ENCODE data around the gene HINT2. TPM values are rescaled to one million over a fixed set of nuclear protein-coding genes. Genes with fewer than 3 reads are reported as not detected.

The HINT2 gene
- total and polyA plus RNA-seq, 5 donors = 56.7 to 108 (median 60.4) TPM

DNA sequence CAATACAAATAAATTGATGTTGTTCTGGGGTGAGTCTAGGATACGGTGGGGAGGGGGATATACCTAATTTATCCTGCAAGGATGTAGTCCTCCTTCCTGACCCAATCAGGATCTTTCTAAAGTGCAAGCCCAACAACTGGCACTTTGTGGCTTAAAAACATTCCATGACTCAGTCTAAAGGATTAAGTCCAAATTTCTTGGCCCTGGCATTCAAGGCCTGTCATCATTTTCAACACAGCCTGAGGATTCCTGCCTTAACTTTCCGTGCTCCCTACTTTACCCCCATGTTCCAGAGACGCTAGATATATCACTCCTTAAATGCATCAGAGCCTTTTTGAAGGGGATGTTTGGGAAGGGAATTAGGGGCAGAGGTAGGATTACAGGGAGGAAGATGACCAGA, 12.6 kb upstream of the HINT2 start:
- intact Hi-C loops (cut with DNase I) = loop anchor here in 2 of 4 donors (2.0 to 10.0 kb wide), 3 partner anchors 35 to 183 kb away; partner anchors contain the start of gene NPR2 (in 1 of the 2)
- WGBS = 86% methylated on average over 3 of the region's 3 CpGs
- H3K27me3 ChIP-seq (ENCODE audit: control insufficient read depth, insufficient read depth) = no peaks in the 10 kb centered on the region
- H3K27ac ChIP-seq (ENCODE audit: low read length) = no peak overlapping the region
- no peak for DNase-seq
- no peaks in the 10 kb centered on the region for H3K9me3 ChIP-seq (ENCODE audit: control insufficient read depth, low read length)
- no peak overlapping the region for H3K4me3 ChIP-seq (ENCODE audit: low read length)
- no peak for ATAC-seq
- peaks cover 4% of the 10 kb centered on the region for H3K4me1 ChIP-seq (ENCODE audit: control insufficient read depth, insufficient read depth, low read length)

DNA sequence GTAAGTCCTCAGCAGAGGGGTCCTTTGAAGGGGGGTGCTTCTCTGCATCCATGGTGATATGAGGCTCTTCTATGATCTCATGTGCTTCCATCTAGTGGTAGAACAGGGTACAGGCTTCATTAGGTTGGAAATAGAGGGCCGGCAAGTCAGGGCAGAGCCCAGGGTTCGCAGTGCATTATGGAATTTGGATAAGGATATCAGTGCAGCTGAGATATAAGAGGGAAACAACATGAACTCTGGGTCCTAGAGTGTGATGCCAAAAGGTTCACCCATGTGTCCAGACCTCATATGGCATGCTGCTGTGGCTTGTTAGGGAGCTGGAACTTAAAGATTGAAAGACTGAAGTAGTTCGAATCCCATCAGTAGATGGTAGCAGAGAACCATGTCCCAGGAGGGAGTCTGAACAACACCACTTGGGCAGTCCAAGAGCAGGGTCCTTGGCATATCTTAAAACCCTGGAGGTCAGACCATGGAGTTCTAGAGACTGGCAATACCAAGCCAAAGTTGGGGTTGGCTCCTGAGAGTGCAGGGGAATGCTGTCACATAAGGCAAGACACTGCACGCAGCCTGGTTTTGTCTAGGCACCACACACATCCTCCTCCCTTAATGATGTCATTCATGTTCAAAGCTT, 11.3 kb upstream of the HINT2 start:
- no peaks in the 10 kb centered on the region for H3K9me3 ChIP-seq (ENCODE audit: control insufficient read depth, low read length)

GRCh38 chr9:35822926-35823325, 8.1 kb upstream of the HINT2 start:
- no peak overlapping the region for H3K27ac ChIP-seq (ENCODE audit: low read length)
- H3K27me3 ChIP-seq (ENCODE audit: control insufficient read depth, insufficient read depth) = no peaks in the 10 kb centered on the region
- no peak overlapping the region for H3K4me3 ChIP-seq (ENCODE audit: low read length)
- DNase-seq (no peak), ATAC-seq (no peak)
- H3K9me3 ChIP-seq (ENCODE audit: control insufficient read depth, low read length) = no peaks in the 10 kb centered on the region
- no peaks in the 10 kb centered on the region for H3K4me1 ChIP-seq (ENCODE audit: control insufficient read depth, insufficient read depth, low read length)
- intact Hi-C loops (cut with DNase I) = loop anchor here in 1 of 4 donors (10.0 kb wide), 1 partner anchor 178 kb away; no protein-coding TSS in a partner anchor

More for the DNA sequence above, 11.3 kb upstream of the HINT2 start:
- Histone ChIP-seq H3K27ac (ENCODE audit: low read length) (no peak overlapping the region), H3K27me3 (ENCODE audit: control insufficient read depth, insufficient read depth) (no peaks in the 10 kb centered on the region), H3K4me3 (ENCODE audit: low read length) (no peak overlapping the region), H3K4me1 (ENCODE audit: control insufficient read depth, insufficient read depth, low read length) (peaks cover 3% of the 10 kb centered on the region)
- intact Hi-C loops (cut with DNase I) = loop anchor here in 2 of 4 donors (2.0 to 10.0 kb wide), 3 partner anchors 34 to 181 kb away; partner anchors contain the start of gene NPR2 (in 1 of the 2)
- ATAC-seq (peak; percentile 51 to 63), DNase-seq (no peak)
- WGBS = 23% methylated on average over 4 of the region's 4 CpGs

DNA sequence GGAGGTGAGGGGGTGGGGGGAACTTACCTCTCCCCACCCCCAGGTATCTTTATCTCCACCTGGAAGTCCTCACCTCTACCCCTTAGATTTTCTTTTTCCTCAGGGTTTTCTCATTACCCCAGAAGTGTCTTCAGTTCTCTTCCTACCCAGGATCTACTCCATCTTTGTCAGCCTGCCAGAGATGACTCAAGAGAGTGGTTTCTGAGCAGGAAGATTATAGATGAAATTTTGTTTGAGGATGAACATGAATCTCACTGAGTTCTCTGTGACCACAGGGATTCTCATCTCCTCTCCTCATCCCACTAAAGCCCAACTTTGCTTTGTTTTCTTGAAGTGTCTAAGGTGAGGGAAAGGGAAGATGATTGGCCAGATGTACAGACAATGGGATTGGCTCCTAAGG, 5.2 kb upstream of the HINT2 start:
- no peaks in the 10 kb centered on the region for H3K9me3 ChIP-seq (ENCODE audit: control insufficient read depth, low read length)
- DNase-seq (no peak), ATAC-seq (no peak)
- no peaks in the 10 kb centered on the region for H3K27me3 ChIP-seq (ENCODE audit: control insufficient read depth, insufficient read depth)
- intact Hi-C loops (cut with DNase I) = loop anchor here in 1 of 4 donors (10.0 kb wide), 1 partner anchor 175 kb away; no protein-coding TSS in a partner anchor
- H3K4me3 ChIP-seq (ENCODE audit: low read length) = no peak overlapping the region
- H3K27ac ChIP-seq (ENCODE audit: low read length) = no peak overlapping the region
- H3K4me1 ChIP-seq (ENCODE audit: control insufficient read depth, insufficient read depth, low read length) = no peaks in the 10 kb centered on the region

DNA sequence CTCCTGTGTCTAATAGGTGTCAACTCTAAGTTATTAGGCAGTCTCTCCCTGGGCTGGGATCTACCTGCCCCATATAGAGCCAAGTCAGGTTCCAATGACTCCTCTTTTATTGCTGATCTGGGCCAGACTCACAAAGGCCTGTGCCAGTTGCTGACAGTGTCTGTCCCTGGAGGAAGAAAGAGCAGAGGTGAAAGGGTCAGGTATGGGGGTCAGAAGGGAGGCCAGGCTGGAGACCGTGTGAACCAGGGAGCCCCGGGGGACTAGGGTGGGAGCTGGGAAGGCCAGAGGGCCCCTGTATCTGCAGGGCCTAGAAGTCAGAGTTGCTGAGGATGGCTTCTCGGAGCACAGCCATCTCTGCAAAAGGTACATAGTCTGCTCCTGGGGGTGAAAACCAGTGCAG, 3.5 kb upstream of the HINT2 start:
- intact Hi-C loops (cut with DNase I) = no loop called here
- no peak overlapping the region for H3K4me3 ChIP-seq (ENCODE audit: low read length)
- H3K9me3 ChIP-seq (ENCODE audit: control insufficient read depth, low read length) = no peaks in the 10 kb centered on the region
- no peak overlapping the region for H3K27ac ChIP-seq (ENCODE audit: low read length)
- H3K27me3 ChIP-seq (ENCODE audit: control insufficient read depth, insufficient read depth) = no peaks in the 10 kb centered on the region
- no peak for DNase-seq
- ATAC-seq = no peak
- 84% methylated on average over 3 of the region's 3 CpGs for WGBS
- H3K4me1 ChIP-seq (ENCODE audit: control insufficient read depth, insufficient read depth, low read length) = peaks cover 8% of the 10 kb centered on the region

DNA sequence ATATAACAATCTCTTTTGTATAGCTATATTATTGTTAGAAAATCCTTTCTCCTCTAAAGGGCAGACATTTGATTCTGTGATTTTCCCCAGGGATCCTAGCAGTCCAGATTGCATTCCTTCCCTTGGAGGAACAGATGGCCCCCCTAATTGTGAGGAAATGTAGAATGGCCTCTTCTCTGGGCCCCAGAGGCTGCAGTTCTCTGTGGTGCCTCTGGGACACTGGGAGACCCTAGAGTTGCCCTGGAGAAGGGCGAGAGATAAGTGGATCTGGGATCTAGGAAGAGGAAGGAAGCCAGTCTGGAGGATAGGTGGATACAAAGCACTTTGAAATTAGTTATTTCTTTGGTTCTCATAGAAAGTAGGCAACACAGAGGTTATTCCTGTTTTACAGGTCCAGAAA, 1.9 kb upstream of the HINT2 start:
- no peak for DNase-seq

GRCh38 chr9:35814106-35814840, 569 bp downstream of the HINT2 start:
- Histone ChIP-seq H3K27me3 (ENCODE audit: control insufficient read depth, insufficient read depth) (no peaks in the 10 kb centered on the region), H3K4me1 (ENCODE audit: control insufficient read depth, insufficient read depth, low read length) (peaks cover 16% of the 10 kb centered on the region), H3K9me3 (ENCODE audit: control insufficient read depth, low read length) (no peaks in the 10 kb centered on the region), H3K4me3 (ENCODE audit: low read length) (peak overlapping the region; percentile 77), H3K27ac (ENCODE audit: low read length) (peak overlapping the region; percentile 97)
- ATAC-seq = peak; percentile 68 to 74
- peak; percentile 81 to 91 (median 91) for DNase-seq
- WGBS = 8% methylated on average over 29 of the region's 29 CpGs
- intact Hi-C loops (cut with DNase I) = no loop called here

More for the DNA sequence above, 1.9 kb upstream of the HINT2 start:
- Histone ChIP-seq H3K4me1 (ENCODE audit: control insufficient read depth, insufficient read depth, low read length) (peaks cover 16% of the 10 kb centered on the region), H3K9me3 (ENCODE audit: control insufficient read depth, low read length) (no peaks in the 10 kb centered on the region), H3K4me3 (ENCODE audit: low read length) (no peak overlapping the region), H3K27ac (ENCODE audit: low read length) (no peak overlapping the region), H3K27me3 (ENCODE audit: control insufficient read depth, insufficient read depth) (no peaks in the 10 kb centered on the region)
- intact Hi-C loops (cut with DNase I) = no loop called here
- no peak for ATAC-seq
- 60% methylated on average over 1 of the region's 1 CpG for WGBS

DNA sequence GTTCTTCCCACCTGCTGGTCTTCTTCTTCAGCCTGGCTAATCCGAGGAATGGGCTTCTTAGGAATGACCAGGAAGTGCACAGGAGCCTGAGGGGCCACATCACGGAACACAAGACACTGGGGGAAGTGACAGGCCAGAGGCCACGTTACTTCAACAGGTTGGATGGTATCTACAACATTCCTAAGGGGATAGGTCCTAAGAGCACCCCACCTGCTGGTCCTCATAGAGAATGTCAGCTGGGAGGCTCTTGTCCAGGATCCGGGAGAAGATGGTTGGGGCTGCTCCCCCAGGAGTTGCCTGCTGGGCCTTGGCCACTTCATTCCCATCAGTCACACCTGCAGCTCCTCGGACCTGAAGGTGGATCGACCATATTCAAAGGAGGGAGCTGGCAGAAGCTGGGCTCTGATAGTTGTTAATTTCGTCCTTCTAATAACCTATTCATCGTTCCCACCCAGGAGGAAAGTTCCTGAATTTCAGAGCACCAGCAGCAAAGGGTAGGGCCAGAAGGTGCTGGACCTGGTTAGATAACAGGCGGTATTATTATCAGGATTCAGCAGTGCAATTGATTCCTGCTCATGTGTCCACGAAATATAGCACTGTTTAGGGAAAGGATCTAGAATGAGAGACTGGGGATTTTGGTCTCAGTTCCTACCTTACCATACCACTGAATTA, 1.3 kb downstream of the HINT2 start:
- Histone ChIP-seq H3K27ac (ENCODE audit: low read length) (peak overlapping the region; percentile 48), H3K9me3 (ENCODE audit: control insufficient read depth, low read length) (no peaks in the 10 kb centered on the region), H3K27me3 (ENCODE audit: control insufficient read depth, insufficient read depth) (no peaks in the 10 kb centered on the region), H3K4me1 (ENCODE audit: control insufficient read depth, insufficient read depth, low read length) (peaks cover 16% of the 10 kb centered on the region), H3K4me3 (ENCODE audit: low read length) (no peak overlapping the region)
- WGBS = 69% methylated on average over 10 of the region's 10 CpGs
- DNase-seq (no peak), ATAC-seq (no peak)
- intact Hi-C loops (cut with DNase I) = no loop called here

DNA sequence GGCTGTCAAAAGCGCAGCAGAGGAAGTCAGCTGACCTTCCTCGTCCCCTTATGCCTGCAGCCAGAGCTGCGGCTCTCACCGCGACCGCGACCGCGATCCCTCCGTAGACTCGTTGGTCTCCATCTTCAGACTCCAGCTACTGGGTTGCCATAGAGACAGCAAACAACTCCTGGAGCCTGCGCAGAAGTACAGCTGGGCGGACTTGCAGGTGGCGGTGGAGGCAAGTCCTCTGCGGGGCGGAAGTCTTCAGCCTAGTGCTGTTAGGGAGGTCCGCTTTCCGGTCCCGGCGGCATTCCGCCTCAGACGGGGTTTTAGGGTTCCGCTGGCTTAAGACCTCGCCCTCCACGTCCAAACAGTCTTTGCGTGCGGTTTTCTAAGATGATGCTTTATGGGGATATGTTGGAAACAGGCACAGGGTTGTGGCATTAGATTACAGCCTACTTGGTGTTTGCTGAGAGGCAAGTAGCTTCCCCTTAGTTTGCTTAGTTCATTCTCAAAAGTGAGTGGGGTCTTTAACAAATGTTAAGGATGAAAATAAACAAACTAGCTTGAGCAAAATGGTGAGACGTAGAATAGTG, 2.7 kb downstream of the HINT2 start, which contains the start of gene SPAG8:
Gene SPAG8, minus strand, starts transcription at position 238 of the 578 bp plus-strand sequence. Its CDS starts 115 bp downstream, at position 123.
- H3K4me1 ChIP-seq (ENCODE audit: control insufficient read depth, insufficient read depth, low read length) = peaks cover 16% of the 10 kb centered on the region
- 1% methylated on average over 28 of the region's 28 CpGs for WGBS
- peak within 1 kb of the TSS; percentile 81 for H3K27ac ChIP-seq (ENCODE audit: low read length)
- DNase-seq = peak; percentile 96 to 98 (median 97)
- H3K27me3 ChIP-seq (ENCODE audit: control insufficient read depth, insufficient read depth) = no peaks in the 10 kb centered on the region
- peak; percentile 76 to 82 for ATAC-seq
- H3K9me3 ChIP-seq (ENCODE audit: control insufficient read depth, low read length) = no peaks in the 10 kb centered on the region
- intact Hi-C loops (cut with DNase I) = no loop called here
- H3K4me3 ChIP-seq (ENCODE audit: low read length) = peak within 1 kb of the TSS; percentile 34

DNA sequence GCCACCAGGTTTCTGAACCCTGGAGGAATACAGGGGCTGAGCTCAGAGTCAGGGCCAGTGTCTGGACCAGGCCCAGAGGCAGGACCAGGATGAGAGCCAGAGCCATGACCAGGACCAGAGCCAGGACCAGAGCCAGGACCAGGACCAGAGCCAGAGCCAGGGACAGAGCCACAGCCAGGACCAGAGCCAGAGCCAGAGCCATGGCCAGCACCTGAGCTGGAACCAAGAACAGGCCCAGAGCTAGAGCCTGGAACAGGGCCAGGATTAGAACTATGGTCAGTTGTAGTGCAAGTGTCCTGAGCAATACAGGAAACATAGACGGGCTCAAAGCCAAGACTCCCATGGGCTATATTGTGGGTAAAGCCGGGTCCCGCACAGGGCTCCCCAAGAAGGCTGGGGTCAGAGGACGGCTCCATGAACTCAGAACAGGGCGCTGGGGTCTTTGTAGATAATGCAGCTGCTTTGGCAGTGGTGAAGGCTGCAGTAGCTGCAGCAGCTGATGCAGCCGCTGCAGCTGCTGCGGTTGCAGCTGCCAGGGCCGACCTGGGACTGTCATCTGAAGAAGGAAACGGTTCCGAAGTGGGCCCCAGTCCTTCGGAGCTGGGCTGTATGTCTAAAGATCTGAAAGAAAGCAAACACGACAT, 3.3 kb downstream of the HINT2 start:
- ATAC-seq (no peak), DNase-seq (peak; percentile 28 to 74 (median 74))
- Histone ChIP-seq H3K27me3 (ENCODE audit: control insufficient read depth, insufficient read depth) (no peaks in the 10 kb centered on the region), H3K9me3 (ENCODE audit: control insufficient read depth, low read length) (no peaks in the 10 kb centered on the region), H3K4me1 (ENCODE audit: control insufficient read depth, insufficient read depth, low read length) (peaks cover 16% of the 10 kb centered on the region), H3K27ac (ENCODE audit: low read length) (peak overlapping the region; percentile 81), H3K4me3 (ENCODE audit: low read length) (peak overlapping the region; percentile 34)
- intact Hi-C loops (cut with DNase I) = no loop called here
- WGBS = 11% methylated on average over 12 of the region's 12 CpGs

Measured in right cardiac atrium (tissue), 5 donors.